ENCODE results near the gene SLC35F1.

Gene SLC35F1

DNA sequence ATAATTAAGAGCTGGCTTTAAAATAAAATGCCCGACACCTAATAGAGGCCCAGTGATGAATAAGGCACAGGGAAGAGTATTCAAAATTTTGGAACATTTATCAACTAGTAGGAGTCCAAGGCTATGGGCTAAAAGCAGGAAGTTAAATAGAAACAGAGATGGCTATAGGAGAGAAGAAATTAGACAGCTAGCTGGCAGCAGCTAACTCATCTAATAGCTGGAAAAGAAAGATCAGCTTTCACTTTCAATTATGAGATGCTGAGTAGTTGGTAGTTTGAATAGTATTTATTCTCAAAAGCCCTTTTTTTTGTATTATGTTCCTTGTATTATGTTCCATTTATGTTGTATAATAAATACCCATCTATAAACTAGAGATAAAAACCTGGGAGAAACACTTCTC, 215.7 kb downstream of the SLC35F1 start:
- no peak overlapping the region for H3K4me3 ChIP-seq (ENCODE audit: low read length)
- TF ChIP-seq, protein P1, sequence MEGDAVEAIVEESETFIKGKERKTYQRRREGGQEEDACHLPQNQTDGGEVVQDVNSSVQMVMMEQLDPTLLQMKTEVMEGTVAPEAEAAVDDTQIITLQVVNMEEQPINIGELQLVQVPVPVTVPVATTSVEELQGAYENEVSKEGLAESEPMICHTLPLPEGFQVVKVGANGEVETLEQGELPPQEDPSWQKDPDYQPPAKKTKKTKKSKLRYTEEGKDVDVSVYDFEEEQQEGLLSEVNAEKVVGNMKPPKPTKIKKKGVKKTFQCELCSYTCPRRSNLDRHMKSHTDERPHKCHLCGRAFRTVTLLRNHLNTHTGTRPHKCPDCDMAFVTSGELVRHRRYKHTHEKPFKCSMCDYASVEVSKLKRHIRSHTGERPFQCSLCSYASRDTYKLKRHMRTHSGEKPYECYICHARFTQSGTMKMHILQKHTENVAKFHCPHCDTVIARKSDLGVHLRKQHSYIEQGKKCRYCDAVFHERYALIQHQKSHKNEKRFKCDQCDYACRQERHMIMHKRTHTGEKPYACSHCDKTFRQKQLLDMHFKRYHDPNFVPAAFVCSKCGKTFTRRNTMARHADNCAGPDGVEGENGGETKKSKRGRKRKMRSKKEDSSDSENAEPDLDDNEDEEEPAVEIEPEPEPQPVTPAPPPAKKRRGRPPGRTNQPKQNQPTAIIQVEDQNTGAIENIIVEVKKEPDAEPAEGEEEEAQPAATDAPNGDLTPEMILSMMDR (IDR thresholded peaks at IDR 0.05; ENCODE audit: insufficient read depth, low read depth, low read length, missing control alignments): no peak
- no peak for DNase-seq (ENCODE audit: low read depth)

GRCh38 chr6:118123503-118124037, 216.5 kb downstream of the SLC35F1 start:
- no peak for DNase-seq (ENCODE audit: low read depth)

DNA sequence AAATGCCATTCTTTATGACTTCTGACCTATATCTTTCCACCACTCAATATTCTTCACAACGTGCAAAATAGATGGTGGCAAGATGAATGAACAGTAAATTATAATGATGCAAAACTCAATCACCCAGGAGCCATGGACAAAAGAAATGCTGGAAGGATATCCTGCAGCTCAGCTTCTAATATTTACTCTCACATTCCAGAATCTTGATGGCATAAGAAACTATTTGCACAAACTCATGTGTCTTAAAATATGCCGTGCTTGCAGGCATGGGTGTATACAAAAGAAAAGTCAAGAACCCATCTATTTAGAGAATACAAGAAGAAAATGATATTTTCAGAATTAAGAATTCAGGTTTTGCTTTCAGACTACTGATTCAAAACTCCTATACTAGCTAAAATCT, 217.8 kb downstream of the SLC35F1 start:
- DNase-seq (ENCODE audit: low read depth): no peak
- H3K4me3 ChIP-seq (ENCODE audit: low read length): no peak overlapping the region
- TF ChIP-seq, protein P1 (IDR thresholded peaks at IDR 0.05; ENCODE audit: insufficient read depth, low read depth, low read length, missing control alignments): no peak

More at GRCh38 chr6:118123503-118124037, 216.5 kb downstream of the SLC35F1 start:
- TF ChIP-seq, protein P1 (IDR thresholded peaks at IDR 0.05; ENCODE audit: insufficient read depth, low read depth, low read length, missing control alignments): no peak
- no peak overlapping the region for H3K4me3 ChIP-seq (ENCODE audit: low read length)

DNA sequence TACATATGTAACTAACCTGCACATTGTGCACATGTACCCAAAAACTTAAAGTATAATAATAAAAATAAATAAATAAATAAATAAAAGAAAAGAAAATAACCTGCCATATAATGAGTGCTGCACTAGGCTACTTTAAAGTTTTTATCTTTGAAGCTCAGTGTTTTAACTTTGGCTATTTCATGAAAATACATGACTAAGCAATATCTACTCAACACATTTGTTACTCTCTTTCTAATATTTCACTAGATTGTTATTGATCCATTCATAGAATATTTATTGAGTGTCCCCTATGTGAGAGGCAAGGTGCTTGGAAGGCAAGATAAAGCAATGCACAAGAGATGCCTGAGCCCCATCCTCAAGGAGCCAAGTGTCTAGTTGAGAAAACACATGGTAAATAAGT, 221.7 kb downstream of the SLC35F1 start:
- no peak for DNase-seq (ENCODE audit: low read depth)
- no peak overlapping the region for H3K4me3 ChIP-seq (ENCODE audit: low read length)
- TF ChIP-seq, protein P1 (IDR thresholded peaks at IDR 0.05; ENCODE audit: insufficient read depth, low read depth, low read length, missing control alignments): no peak

DNA sequence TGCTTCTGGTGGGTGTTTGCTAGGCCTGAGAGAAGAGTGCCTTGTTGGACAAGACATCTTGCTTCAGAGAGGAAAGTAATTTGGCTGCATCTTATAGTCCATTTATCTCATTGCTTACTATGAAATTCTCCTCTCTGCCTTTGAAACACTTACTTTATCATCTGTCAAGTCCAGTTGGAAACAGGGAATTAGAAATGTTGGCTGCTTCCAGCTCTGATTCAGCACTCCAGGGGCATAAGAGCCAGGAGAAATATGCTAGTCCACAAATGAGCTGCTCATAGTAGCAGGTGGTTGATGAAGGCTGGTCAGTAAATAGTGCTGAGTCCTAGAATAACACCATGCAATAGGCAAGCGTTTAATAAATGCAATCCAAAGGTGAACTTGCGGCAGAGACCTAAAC, 227.1 kb downstream of the SLC35F1 start:
- no peak overlapping the region for H3K4me3 ChIP-seq (ENCODE audit: low read length)
- TF ChIP-seq, protein P1 (IDR thresholded peaks at IDR 0.05; ENCODE audit: insufficient read depth, low read depth, low read length, missing control alignments): no peak
- DNase-seq (ENCODE audit: low read depth): no peak

DNA sequence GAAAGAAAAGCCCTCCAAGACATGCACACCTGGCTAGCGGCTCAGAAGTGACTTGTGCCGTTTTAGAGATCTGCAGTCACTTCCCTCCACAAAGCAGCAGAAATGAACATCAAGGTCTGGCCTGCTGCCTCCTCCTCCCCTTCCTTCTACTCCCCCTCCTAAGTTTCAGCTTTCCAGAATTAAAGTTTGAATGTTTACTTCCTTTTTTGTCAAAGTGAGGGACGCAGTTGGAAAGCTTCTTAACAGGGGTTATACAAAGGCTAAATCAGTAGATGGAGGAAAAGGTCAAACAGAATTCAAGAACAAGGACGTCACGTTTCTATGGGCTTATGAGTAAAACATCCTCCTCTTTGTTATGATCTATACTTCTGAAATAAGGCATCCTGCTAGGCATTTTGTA, 227.7 kb downstream of the SLC35F1 start:
- H3K4me3 ChIP-seq (ENCODE audit: low read length): no peak overlapping the region
- TF ChIP-seq, protein P1 (IDR thresholded peaks at IDR 0.05; ENCODE audit: insufficient read depth, low read depth, low read length, missing control alignments): no peak
- DNase-seq (ENCODE audit: low read depth): no peak

GRCh38 chr6:118135371-118135770, 228.3 kb downstream of the SLC35F1 start:
- no peak for DNase-seq (ENCODE audit: low read depth)
- TF ChIP-seq, protein P1 (IDR thresholded peaks at IDR 0.05; ENCODE audit: insufficient read depth, low read depth, low read length, missing control alignments): no peak
- no peak overlapping the region for H3K4me3 ChIP-seq (ENCODE audit: low read length)
